Epithelial cell of esophagus (primary cell): ENCODE data around the gene SP1.
"Not testable (repeated sequence)": the region's sequence is repeated elsewhere in the genome, so short reads cannot be mapped to it uniquely, and the experiment has no call there.

Source experiments
- DNase-seq: peaks from one replicate; pipeline ENCODE4 v3.0.0; 2010; ENCODE audit warnings: low read depth
- H3K4me3 ChIP-seq: 2 replicates; pipeline ENCODE4 v1.5.1; 2011; ENCODE audit warnings: mild to moderate bottlenecking, low read length, control low read depth
- CTCF ChIP-seq: IDR thresholded peaks from 2 replicates; pipeline ENCODE4 v1.5.1; 2011; ENCODE audit warnings: low read depth, mild to moderate bottlenecking, low read length, control low read depth, inconsistent platforms; ENCODE audit not compliant: insufficient read depth; ENCODE audit errors: missing control alignments

Gene SP1

GRCh38 chr12:53378724-53379388, 1.1 kb upstream of the SP1 start:
- no peak for TF ChIP-seq CTCF
- no peak for DNase-seq
- H3K4me3 ChIP-seq = peak overlapping the region; percentile 50

DNA sequence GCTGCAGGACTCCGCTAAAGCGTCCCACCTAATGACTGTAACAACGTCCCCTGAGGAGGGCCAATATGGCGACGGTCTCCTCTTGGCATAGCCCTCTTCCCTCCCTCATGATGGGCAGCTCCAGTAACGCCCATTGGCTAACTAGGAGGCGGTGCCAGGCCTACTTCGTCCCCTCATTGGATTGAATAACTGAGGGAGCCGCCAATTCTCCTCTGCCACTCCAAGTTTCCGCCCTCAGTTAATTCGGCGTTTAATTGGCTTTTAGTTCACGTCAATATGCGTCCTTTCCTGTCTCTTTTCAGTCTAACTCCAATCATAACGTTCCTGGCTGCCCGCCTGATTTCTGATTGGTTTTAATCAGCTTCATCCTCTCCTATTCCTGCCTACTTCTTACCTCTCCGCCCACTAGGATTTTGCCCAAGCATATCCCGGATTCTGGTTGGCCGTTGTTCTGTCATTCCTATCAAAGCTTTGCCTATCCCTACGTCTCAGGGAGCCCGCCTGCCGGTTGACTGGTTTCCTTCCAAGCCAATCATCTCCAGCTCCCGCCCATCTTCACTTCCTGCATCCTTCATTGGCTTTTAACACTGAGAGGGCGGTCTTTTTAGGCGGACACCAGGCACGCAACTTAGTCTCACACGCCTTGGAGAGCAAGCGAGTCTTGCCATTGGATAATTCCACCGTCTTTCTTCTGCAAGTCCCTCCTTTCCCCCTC, 430 bp upstream of the SP1 start:
- peak overlapping the region; percentile 50 for H3K4me3 ChIP-seq
- peak; percentile 100 for DNase-seq
- TF ChIP-seq CTCF = no peak

- TF ChIP-seq CTCF = no peak
- H3K4me3 ChIP-seq = peak overlapping the region; percentile 50
- DNase-seq = peak; percentile 70
These were observed 1.1 kb downstream of the SP1 start for GRCh38 chr12:53380794-53381730.

DNA sequence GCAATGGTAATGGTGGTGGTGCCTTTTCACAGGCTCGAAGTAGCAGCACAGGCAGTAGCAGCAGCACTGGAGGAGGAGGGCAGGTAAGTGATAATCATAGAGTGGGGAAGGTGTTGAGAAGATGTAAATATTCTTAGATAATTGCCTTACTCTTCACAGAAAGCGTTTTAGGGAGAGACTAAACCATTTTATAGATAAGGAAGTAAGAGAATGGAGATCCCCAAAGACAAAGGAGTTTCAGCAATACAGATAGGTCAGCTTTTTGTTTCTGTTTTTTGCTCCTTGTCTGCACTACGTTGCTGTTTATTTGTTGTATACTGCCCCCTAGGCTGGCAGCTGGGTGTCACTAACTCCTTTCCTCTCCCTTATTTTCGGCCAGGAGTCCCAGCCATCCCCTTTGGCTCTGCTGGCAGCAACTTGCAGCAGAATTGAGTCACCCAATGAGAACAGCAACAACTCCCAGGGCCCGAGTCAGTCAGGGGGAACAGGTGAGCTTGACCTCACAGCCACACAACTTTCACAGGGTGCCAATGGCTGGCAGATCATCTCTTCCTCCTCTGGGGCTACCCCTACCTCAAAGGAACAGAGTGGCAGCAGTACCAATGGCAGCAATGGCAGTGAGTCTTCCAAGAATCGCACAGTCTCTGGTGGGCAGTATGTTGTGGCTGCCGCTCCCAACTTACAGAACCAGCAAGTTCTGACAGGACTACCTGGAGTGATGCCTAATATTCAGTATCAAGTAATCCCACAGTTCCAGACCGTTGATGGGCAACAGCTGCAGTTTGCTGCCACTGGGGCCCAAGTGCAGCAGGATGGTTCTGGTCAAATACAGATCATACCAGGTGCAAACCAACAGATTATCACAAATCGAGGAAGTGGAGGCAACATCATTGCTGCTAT, 2.0 kb downstream of the SP1 start:
- DNase-seq = peak; percentile 97
- peak; percentile 65 for TF ChIP-seq CTCF
- peak overlapping the region; percentile 50 for H3K4me3 ChIP-seq

- no peak for TF ChIP-seq CTCF
- peak; percentile 42 for DNase-seq
- H3K4me3 ChIP-seq = peak overlapping the region; percentile 25
These were observed 3.3 kb downstream of the SP1 start for GRCh38 chr12:53383258-53383657.

DNA sequence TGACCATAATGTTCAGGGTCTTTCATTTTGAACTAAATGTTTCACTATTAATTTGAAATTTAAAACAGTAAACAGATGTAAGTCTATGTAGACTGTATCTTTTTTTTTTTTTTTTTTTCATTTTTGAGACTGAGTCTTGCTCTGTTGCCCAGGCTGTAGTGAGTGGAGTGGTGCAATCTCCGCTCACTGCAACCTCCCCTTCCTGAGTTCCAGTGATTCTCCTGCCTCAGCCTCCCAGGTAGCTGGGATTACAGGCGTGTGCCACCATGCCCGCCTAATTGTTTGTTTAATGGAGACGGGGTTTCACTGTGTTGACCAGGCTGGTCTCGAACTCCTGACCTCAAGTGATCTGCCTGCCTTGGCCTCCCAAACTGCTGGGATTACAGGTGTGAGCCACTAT, 6.4 kb downstream of the SP1 start:
- not testable (repeated sequence) for DNase-seq, H3K4me3 ChIP-seq
